Peyer's patch (tissue), 4 donors: ENCODE measurements around the gene CARD10. TPM values are rescaled to one million over a fixed set of nuclear protein-coding genes. Genes with fewer than 3 reads are reported as not detected.

ENCODE experiments used
- DNase-seq, 3 donors: peaks; one replicate each; pipeline ENCODE4 v3.0.0-alpha.2; 2017 to 2019
- H3K27ac ChIP-seq, 4 donors: fragments of 200-600 bp; sonication (generic); one replicate each; pipeline ENCODE4 v1.5.1; 2016 to 2019
- H3K27me3 ChIP-seq, 2 donors: fragments of 200-600 bp; sonication (generic); one replicate each; pipeline ENCODE4 v1.5.1; 2019
- H3K36me3 ChIP-seq, 3 donors: fragments of 200-600 bp; sonication (generic); one replicate each; pipeline ENCODE4 v1.5.1; 2016 to 2019
- H3K4me1 ChIP-seq, 4 donors: fragments of 200-600 bp; sonication (generic); one replicate each; pipeline ENCODE4 v1.5.1; 2016 to 2019
- H3K4me3 ChIP-seq, 4 donors: fragments of 200-600 bp; sonication (generic); 1 replicate in 3 of 4; 2 replicates in 1 of 4; pipeline ENCODE4 v1.5.1; 2016 to 2019; ENCODE audit warnings: mild to moderate bottlenecking in 1 of 4
- H3K9me3 ChIP-seq, 4 donors: fragments of 200-600 bp; sonication (generic); one replicate each; pipeline ENCODE4 v1.5.1; 2016 to 2019; ENCODE audit warnings: mild to moderate bottlenecking in 1 of 4
- POLR2A ChIP-seq, 2 donors: fragments of 450-650 bp; IDR thresholded peaks; one replicate each; pipeline ENCODE4 v1.5.1; 2017; ENCODE audit warnings: antibody characterized with exemption in 2 of 2, mild to moderate bottlenecking in 2 of 2, moderate library complexity in 2 of 2
- total RNA-seq, 4 donors: library from RNA; depleted of rRNA; stranded (reverse); fragments of >200 nt; gene quantifications; one replicate each; pipeline ENCODE4 v1.1.0, GENCODE V29; 2016
- TF ChIP-seq, protein P1 (sequence below), 6 experiments: fragments of 450-650 bp in 4 of 6; fragments of 200-600 bp in 2 of 6; sonication (generic) in 1 of 6; IDR thresholded peaks; one replicate each; pipeline ENCODE4 v1.5.1; 2017 to 2019; ENCODE audit warnings: antibody characterized with exemption in 6 of 6, mild to moderate bottlenecking in 3 of 6, moderate library complexity in 1 of 6

Gene CARD10
- total RNA-seq, 4 donors from 2014 or later = 74.3 to 142 (median 123) TPM

GRCh38 chr22:37557321-37558001 is 38.2 kb upstream of the CARD10 start:
- peaks cover 0 to 22% (median 17%) of the 10 kb centered on the region in 4 donors for H3K4me1 ChIP-seq
- no peak for DNase-seq
- H3K4me3 ChIP-seq = no peak overlapping the region
- H3K27me3 ChIP-seq = no peaks in the 10 kb centered on the region
- H3K9me3 ChIP-seq = no peaks in the 10 kb centered on the region
- TF ChIP-seq, protein P1, sequence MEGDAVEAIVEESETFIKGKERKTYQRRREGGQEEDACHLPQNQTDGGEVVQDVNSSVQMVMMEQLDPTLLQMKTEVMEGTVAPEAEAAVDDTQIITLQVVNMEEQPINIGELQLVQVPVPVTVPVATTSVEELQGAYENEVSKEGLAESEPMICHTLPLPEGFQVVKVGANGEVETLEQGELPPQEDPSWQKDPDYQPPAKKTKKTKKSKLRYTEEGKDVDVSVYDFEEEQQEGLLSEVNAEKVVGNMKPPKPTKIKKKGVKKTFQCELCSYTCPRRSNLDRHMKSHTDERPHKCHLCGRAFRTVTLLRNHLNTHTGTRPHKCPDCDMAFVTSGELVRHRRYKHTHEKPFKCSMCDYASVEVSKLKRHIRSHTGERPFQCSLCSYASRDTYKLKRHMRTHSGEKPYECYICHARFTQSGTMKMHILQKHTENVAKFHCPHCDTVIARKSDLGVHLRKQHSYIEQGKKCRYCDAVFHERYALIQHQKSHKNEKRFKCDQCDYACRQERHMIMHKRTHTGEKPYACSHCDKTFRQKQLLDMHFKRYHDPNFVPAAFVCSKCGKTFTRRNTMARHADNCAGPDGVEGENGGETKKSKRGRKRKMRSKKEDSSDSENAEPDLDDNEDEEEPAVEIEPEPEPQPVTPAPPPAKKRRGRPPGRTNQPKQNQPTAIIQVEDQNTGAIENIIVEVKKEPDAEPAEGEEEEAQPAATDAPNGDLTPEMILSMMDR (IDR thresholded peaks at IDR 0.05) = no peak
- no peak for TF ChIP-seq POLR2A (IDR thresholded peaks at IDR 0.05)
- peak overlapping the region in 1 of 4 donors; percentile 37 for H3K27ac ChIP-seq
- no peaks in the 10 kb centered on the region for H3K36me3 ChIP-seq

GRCh38 chr22:37556710-37557109 is 37.5 kb upstream of the CARD10 start:
- H3K27me3 ChIP-seq = no peaks in the 10 kb centered on the region
- peaks cover 0 to 19% (median 13%) of the 10 kb centered on the region in 4 donors for H3K4me1 ChIP-seq
- no peak for TF ChIP-seq POLR2A (IDR thresholded peaks at IDR 0.05)
- TF ChIP-seq, protein P1 (IDR thresholded peaks at IDR 0.05) = no peak
- no peak for DNase-seq
- no peak overlapping the region for H3K4me3 ChIP-seq
- no peaks in the 10 kb centered on the region for H3K9me3 ChIP-seq
- no peak overlapping the region for H3K27ac ChIP-seq
- H3K36me3 ChIP-seq = no peaks in the 10 kb centered on the region

DNA sequence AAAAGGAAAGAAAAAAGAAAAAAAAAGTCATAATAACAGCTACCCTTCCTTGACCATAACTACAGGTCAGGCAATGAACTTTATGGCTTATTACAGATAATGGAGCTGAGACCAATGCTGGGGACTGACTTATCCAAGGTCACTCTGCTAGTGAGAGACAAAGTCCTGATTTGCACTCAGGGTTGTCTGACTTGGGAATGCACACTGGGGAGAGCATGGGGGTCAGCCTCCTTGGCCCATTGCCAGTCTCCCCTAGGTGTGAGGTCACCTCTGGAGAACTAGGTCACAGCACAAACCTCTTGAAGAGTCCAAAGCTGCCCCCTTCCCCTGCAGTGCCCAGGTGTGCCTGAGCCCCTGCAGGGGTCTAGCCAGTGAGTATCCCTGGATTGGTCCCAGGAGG is 35.8 kb upstream of the CARD10 start:
- no peaks in the 10 kb centered on the region for H3K27me3 ChIP-seq
- TF ChIP-seq, protein P1 (IDR thresholded peaks at IDR 0.05) = no peak
- TF ChIP-seq POLR2A (IDR thresholded peaks at IDR 0.05) = no peak
- H3K4me3 ChIP-seq = no peak overlapping the region
- no peaks in the 10 kb centered on the region for H3K36me3 ChIP-seq
- no peak overlapping the region for H3K27ac ChIP-seq
- H3K9me3 ChIP-seq = no peaks in the 10 kb centered on the region
- DNase-seq = no peak
- H3K4me1 ChIP-seq = peaks cover 0 to 18% (median 0%) of the 10 kb centered on the region in 4 donors

- Histone ChIP-seq H3K36me3 (no peaks in the 10 kb centered on the region), H3K27me3 (no peaks in the 10 kb centered on the region), H3K4me3 (no peak overlapping the region), H3K4me1 (peaks cover 0 to 18% (median 0%) of the 10 kb centered on the region in 4 donors), H3K27ac (no peak overlapping the region), H3K9me3 (no peaks in the 10 kb centered on the region)
- DNase-seq = no peak
- TF ChIP-seq, protein P1 (IDR thresholded peaks at IDR 0.05) = no peak
- no peak for TF ChIP-seq POLR2A (IDR thresholded peaks at IDR 0.05)
Measured at GRCh38 chr22:37553725-37554124, 34.5 kb upstream of the CARD10 start.

GRCh38 chr22:37552524-37553163 is 33.4 kb upstream of the CARD10 start:
- peak overlapping the region; percentile 38 to 74 (median 52) for H3K27ac ChIP-seq
- TF ChIP-seq POLR2A (IDR thresholded peaks at IDR 0.05) = no peak
- TF ChIP-seq, protein P1 (IDR thresholded peaks at IDR 0.05) = no peak
- no peaks in the 10 kb centered on the region for H3K9me3 ChIP-seq
- no peaks in the 10 kb centered on the region for H3K27me3 ChIP-seq
- H3K4me1 ChIP-seq = peaks cover 0 to 18% (median 0%) of the 10 kb centered on the region in 4 donors
- DNase-seq = no peak
- H3K36me3 ChIP-seq = no peaks in the 10 kb centered on the region
- no peak overlapping the region for H3K4me3 ChIP-seq
